ENCODE measurements around the gene S100A4. TPM values are rescaled to one million over a fixed set of nuclear protein-coding genes. Genes with fewer than 3 reads are reported as not detected.
"Not testable (repeated sequence)": the region's sequence is repeated elsewhere in the genome, so short reads cannot be mapped to it uniquely, and the experiment has no call there.

S100A4 gene
- 100 to 1,000 TPM; 109 to 118 TPM for total RNA-seq

GRCh38 chr1:153545067-153546055 lies at the start of gene S100A4:
S100A4 (minus strand) TSS chr1:153545806; CDS start chr1:153544794, 1,012 bp downstream.
- intact Hi-C loops (cut with micrococcal nuclease) = no loop called here
- ATAC-seq = peak; percentile 84
- TF ChIP-seq, protein P1, sequence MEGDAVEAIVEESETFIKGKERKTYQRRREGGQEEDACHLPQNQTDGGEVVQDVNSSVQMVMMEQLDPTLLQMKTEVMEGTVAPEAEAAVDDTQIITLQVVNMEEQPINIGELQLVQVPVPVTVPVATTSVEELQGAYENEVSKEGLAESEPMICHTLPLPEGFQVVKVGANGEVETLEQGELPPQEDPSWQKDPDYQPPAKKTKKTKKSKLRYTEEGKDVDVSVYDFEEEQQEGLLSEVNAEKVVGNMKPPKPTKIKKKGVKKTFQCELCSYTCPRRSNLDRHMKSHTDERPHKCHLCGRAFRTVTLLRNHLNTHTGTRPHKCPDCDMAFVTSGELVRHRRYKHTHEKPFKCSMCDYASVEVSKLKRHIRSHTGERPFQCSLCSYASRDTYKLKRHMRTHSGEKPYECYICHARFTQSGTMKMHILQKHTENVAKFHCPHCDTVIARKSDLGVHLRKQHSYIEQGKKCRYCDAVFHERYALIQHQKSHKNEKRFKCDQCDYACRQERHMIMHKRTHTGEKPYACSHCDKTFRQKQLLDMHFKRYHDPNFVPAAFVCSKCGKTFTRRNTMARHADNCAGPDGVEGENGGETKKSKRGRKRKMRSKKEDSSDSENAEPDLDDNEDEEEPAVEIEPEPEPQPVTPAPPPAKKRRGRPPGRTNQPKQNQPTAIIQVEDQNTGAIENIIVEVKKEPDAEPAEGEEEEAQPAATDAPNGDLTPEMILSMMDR (IDR thresholded peaks at IDR 0.05) = no peak
- Mint-ChIP-seq H3K4me1 (ENCODE audit: low read depth) (peaks cover 67% of the 10 kb centered on the region), H3K27me3 (no peaks in the 10 kb centered on the region), H3K27ac (peak within 1 kb of the TSS; percentile 99), H3K36me3 (ENCODE audit: low read depth) (peaks cover 23% of the 10 kb centered on the region), H3K4me3 (peak within 1 kb of the TSS; percentile 90), H3K9me3 (no peaks in the 10 kb centered on the region)
- peak; percentile 97 for DNase-seq
- CTCF ChIA-PET = interaction anchor here (0.7 to 4.4 kb wide), 13 partner anchors 10 to 178 kb away, joined by 3 to 49 read pairs (median 7); partner anchors contain the start of genes CHTOP and S100A6
- POLR2A ChIA-PET = interaction anchor here (0.7 to 6.6 kb wide), 14 partner anchors 8 to 182 kb away, joined by 3 to 97 read pairs (median 4); partner anchors contain the start of genes CHTOP, INTS3 and S100A6

GRCh38 chr1:153592748-153593147 lies 47.1 kb upstream of the S100A4 start:
- ChIA-PET POLR2A (no interaction called here), CTCF (interaction anchor here (1.0 to 2.4 kb wide), 5 partner anchors 12 to 82 kb away, joined by 3 to 11 read pairs (median 5); no protein-coding TSS in a partner anchor)
- TF ChIP-seq, protein P1 (IDR thresholded peaks at IDR 0.05) = no peak
- no peaks in the 10 kb centered on the region for H3K9me3 Mint-ChIP-seq
- H3K4me1 Mint-ChIP-seq (ENCODE audit: low read depth) = peaks cover 7% of the 10 kb centered on the region
- DNase-seq (no peak), ATAC-seq (no peak)
- H3K27me3 Mint-ChIP-seq = no peaks in the 10 kb centered on the region
- H3K36me3 Mint-ChIP-seq (ENCODE audit: low read depth) = no peaks in the 10 kb centered on the region
- intact Hi-C loops (cut with micrococcal nuclease) = no loop called here
- no peak overlapping the region for H3K27ac Mint-ChIP-seq
- no peak overlapping the region for H3K4me3 Mint-ChIP-seq

DNA sequence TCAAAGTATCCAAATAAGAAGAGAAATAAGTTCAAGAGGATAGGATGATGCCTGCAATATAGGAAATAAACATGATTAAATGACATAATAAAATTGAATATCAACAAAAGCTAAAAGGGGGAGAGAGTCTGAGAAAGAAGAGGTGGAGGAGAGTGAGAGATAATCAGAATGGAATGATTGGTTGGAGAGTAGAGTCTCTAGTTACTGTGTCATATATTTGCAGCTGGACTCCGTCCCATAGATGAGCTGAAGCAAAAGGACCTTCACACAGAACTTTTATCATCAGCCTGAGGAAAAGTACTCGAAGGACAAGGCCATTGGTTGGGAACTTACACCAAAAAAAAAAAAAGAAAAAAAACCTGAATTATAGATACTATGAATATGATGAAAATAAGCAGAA lies 42.9 kb upstream of the S100A4 start:
- Mint-ChIP-seq H3K27me3 (no peaks in the 10 kb centered on the region), H3K4me1 (ENCODE audit: low read depth) (no peaks in the 10 kb centered on the region), H3K27ac (no peak overlapping the region), H3K4me3 (no peak overlapping the region), H3K36me3 (ENCODE audit: low read depth) (no peaks in the 10 kb centered on the region), H3K9me3 (no peaks in the 10 kb centered on the region)
- intact Hi-C loops (cut with micrococcal nuclease) = no loop called here
- DNase-seq = no peak
- ChIA-PET POLR2A (no interaction called here), CTCF (no interaction called here)
- TF ChIP-seq, protein P1 (IDR thresholded peaks at IDR 0.05) = no peak
- no peak for ATAC-seq

GRCh38 chr1:153588033-153588432 lies 42.4 kb upstream of the S100A4 start:
- H3K27ac Mint-ChIP-seq; H3K9me3 Mint-ChIP-seq; intact Hi-C loops (cut with micrococcal nuclease); H3K4me3 Mint-ChIP-seq; DNase-seq; ATAC-seq; POLR2A ChIA-PET; H3K36me3 Mint-ChIP-seq (ENCODE audit: low read depth); H3K27me3 Mint-ChIP-seq; H3K4me1 Mint-ChIP-seq (ENCODE audit: low read depth): not testable (repeated sequence)
- CTCF ChIA-PET = interaction anchor here (1.0 kb wide), 1 partner anchor 42 kb away, joined by 4 read pairs; no protein-coding TSS in a partner anchor

DNA sequence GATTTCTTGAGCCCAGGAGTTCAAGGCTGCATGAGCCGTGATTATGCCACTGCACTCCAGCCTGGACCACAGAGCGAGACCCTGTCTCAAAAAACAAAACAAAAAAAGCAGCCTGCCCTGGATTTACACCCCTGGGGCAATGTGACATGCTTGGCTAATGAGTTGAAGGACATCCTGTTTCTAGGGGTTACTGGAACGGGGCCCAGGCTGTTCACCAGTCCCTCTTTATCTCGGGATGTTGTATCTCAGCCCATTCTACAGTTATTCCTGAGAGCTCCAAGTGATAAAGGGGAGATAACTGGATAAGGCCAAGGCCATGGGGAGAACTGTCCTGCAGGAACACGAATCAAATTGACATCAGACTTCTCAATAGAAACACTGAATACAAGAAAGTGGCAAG lies 41.7 kb upstream of the S100A4 start:
- no peaks in the 10 kb centered on the region for H3K9me3 Mint-ChIP-seq
- TF ChIP-seq, protein P1 (IDR thresholded peaks at IDR 0.05) = no peak
- H3K27me3 Mint-ChIP-seq = no peaks in the 10 kb centered on the region
- DNase-seq = no peak
- CTCF ChIA-PET = interaction anchor here (1.0 kb wide), 1 partner anchor 41 kb away, joined by 4 read pairs; no protein-coding TSS in a partner anchor
- POLR2A ChIA-PET = interaction anchor here (1.0 kb wide), 1 partner anchor 47 kb away, joined by 3 read pairs; the partner anchor contains the start of gene CHTOP
- H3K4me3 Mint-ChIP-seq = no peak overlapping the region
- H3K4me1 Mint-ChIP-seq (ENCODE audit: low read depth) = no peaks in the 10 kb centered on the region
- no peak overlapping the region for H3K27ac Mint-ChIP-seq
- H3K36me3 Mint-ChIP-seq (ENCODE audit: low read depth) = no peaks in the 10 kb centered on the region
- no peak for ATAC-seq
- intact Hi-C loops (cut with micrococcal nuclease) = no loop called here

Data from activated CD8-positive, alpha-beta T cell treated with anti-CD3 and anti-CD28 coated beads for 36 hours (primary cell).